Kidney glomerular epithelial cell (primary cell): Measurements from ENCODE around the gene KCNMA1.
A peak's percentile ranks its signal among the peaks of the same experiment; 100 is the strongest.

Source experiments
- DNase-seq: peaks from one replicate; lab custom pipeline; 2025; lab: John Stamatoyannopoulos, UW

KCNMA1 gene

DNA sequence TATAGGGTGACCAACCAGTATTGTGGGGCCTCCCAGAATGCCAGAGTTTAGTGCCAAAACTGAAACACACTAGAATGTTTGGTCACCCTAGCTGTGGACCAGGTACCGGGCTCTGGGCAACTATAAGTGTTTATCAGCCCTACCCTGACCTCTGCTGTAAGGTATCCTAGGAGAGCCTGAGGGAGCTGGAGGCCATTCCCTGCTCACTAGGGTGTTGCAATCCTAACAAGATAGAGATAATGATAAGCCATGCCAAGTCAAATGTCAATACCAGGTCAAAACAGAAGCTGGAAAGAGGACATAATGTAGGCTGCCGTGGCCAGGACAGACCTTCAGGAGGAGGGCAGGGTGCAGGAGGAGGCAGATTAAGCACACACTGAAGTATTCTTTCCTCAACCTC is 151.8 kb downstream of the KCNMA1 start:
- no peak for DNase-seq

DNA sequence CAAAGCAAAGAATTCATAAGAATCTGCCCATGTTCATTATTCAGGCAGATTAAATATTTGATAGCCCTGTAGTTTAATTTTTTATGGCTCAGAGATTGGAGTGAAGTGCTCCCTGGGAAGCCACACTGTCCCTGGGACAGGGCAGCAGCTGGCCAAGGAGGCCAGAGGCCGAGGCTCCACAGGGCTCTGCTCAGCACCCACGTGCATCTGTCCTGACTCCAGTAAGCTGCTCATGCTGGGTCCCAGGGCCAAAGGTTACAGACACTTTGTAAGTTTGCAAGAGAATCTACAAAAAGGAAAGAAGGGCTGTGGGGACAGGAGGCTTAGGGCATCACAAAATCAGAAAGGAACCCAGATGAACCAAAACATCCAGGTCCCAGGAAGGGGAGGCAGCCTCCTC is 155.5 kb downstream of the KCNMA1 start:
- DNase-seq = no peak

DNA sequence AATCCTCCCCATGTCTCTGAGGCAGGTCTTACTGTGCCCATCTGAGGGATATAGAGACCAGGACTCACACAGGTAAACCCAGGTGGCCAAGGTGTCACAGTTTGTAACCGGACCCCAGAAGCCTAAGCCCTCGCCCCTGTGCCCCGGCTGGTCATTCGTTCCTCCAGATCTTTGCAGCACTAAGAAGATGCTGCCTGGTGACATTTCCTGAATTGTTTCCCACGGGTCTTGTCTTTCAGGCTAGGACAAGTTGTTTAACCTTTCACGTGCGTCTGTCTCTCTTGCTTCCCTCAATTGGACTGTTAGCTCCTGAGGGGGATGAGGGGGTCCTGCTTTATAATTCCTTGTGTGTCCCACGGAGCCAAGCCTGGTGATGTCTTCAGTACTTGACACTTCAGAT is 158.0 kb downstream of the KCNMA1 start:
- DNase-seq = no peak

DNA sequence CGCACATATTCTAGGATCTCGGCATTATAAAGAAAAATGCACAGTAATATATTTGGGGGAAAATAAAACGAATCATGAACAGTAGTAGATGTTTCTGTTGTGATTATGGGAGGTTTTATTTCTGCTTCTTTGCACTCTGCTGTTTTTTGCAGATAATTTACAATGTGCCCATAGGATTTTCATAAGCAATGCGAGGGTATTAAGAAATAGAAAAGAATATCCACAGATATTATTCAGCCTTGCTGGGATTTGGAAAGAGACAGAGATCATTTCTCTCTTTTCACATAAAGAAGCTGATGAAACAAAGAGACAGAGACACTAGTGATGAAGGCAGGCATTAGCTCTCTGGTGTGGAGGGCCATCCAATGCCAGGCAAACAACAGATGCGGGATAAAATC is 158.6 kb downstream of the KCNMA1 start:
- no peak for DNase-seq

DNA sequence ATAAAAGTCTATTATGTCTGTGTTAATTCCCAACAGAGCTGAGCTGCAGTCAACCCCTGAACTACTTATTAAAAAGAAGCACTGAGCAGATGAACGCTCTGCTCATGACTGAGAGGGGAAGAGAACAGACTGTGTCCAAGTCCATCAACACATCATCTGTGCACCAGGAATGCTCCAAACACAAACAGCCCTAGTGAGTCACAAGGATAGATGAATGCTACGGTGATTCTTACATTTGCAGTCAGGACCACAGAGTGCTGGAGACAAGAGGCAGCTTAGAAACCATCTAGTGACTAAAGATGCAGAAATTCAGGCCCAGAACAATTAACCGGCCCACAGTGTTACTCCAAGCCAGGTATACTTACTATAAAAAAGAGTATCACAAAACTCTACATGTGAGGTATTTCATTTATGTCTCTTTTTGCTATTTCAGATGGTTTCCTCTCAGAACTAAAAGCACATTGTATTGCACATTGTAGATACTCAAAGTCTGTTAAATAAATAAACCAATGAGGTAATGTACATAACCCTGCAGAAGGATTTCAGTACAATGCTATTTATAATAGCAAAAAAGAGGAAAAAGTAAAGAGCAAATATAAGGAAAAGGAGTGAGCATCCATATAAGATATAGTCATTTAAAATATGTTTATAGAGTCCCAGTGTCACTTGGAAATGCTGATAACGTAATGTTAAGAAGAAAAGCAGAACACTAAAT is 159.2 kb downstream of the KCNMA1 start:
- peak; percentile 93 for DNase-seq

DNA sequence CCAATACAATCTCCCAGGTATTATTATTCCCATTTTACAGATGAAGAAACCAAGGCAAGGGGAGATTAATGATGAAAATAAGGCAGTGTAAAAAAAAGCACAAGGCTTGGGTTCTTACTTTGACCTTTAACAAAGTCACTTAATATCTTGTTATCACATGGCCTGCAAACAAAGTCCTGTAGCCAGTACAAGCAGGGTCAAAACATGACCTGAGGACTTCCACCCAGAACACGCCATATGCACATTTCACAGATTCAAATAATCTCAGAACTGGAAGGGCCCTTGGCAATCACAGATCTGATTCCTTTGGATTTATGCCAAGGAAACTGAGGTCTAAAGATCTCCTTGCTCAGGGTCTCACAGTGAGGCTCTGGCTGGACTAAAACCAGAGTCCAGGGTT is 162.1 kb downstream of the KCNMA1 start:
- no peak for DNase-seq

DNA sequence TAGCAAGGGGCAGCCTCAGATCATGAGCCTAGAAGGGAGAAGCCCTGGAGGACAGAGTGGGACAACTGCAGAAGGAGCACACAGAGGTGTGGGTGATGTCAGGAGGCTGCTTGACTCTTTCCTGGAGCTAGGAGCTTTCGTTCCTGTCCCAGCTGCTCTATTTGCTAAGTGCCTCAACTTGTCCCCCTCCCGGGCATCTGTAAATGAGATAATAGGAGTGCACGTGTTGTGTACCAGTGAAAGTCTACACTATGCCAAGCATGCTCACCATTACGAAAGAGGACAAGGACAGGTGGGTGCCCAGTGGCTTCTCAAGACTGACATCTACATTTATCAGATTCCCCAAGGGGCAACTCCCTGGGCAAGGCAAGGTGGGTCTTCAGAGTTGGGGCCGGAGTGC is 162.7 kb downstream of the KCNMA1 start:
- no peak for DNase-seq

DNA sequence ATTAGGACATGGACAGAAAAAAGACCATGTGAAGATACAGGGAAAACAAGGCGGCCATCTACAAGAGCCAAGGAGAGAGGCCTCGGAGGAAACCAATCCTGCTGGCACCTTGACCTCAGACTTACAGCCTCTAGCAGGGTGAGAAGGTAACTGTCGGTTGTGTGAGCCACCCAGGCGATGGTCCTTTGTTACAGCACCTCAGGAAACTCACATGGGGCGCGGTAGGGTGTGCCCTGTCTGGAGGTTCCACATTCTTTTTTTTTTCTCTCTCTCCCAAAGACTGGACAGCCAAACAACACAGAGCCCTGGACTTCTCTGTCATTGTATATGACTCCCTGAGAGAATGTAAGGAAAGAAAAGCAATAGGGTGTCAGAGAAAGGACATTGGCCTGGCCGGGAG is 163.2 kb downstream of the KCNMA1 start:
- DNase-seq = no peak

DNA sequence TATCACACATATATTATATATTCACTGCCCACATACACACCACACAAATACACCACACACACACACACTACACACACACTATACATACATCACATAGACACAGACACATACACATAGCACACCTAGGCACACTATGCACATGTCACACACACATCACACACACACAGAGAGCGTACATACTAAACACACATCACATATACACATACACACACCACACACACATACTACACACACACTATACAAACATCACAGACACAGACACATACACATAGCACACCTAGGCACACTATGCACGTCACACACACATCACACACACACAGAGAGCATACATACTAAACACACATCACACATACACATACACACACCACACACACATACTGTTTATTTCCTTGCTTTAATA is 165.5 kb downstream of the KCNMA1 start:
- DNase-seq = no peak

DNA sequence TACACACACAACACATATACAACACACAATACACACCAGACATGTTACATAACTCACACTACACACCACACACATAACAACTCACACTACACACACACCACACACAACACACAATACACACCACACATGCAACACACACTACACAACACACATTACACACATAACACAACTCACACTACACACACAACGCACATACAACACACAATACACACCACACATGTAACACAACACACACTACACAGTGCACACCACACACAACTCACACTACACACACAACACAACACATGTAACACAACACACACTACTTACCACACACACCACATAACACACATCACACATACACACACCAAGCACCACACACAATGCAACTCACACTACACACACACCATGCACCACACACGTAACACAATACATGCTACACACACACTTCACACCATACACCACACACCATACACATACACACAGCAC is 166.5 kb downstream of the KCNMA1 start:
- no peak for DNase-seq

DNA sequence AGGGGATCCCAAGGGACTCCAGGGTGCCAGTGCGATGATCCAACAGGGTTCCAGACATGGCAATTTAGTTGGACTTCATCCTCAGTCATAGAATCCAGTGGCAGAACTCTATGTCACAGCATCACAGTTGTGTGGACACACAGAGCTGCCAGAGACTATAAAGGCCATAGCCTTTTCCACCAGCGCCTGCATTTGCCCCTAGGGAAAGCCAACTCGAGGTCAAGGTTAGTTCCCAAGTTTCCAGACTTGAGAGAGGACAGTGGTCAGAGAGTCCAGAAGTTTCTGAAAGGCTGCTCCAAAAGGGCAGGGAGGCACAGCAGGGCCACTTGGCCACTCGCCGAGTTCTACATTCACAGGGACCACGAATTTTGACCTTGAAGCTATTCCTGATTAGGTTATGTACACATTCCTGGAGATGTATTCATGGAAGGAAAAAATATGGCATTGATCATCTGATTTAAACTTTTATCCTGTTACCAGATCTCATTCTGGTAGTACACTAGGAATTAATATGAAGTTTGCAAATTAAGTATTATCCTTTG is 170.1 kb downstream of the KCNMA1 start:
- no peak for DNase-seq

DNA sequence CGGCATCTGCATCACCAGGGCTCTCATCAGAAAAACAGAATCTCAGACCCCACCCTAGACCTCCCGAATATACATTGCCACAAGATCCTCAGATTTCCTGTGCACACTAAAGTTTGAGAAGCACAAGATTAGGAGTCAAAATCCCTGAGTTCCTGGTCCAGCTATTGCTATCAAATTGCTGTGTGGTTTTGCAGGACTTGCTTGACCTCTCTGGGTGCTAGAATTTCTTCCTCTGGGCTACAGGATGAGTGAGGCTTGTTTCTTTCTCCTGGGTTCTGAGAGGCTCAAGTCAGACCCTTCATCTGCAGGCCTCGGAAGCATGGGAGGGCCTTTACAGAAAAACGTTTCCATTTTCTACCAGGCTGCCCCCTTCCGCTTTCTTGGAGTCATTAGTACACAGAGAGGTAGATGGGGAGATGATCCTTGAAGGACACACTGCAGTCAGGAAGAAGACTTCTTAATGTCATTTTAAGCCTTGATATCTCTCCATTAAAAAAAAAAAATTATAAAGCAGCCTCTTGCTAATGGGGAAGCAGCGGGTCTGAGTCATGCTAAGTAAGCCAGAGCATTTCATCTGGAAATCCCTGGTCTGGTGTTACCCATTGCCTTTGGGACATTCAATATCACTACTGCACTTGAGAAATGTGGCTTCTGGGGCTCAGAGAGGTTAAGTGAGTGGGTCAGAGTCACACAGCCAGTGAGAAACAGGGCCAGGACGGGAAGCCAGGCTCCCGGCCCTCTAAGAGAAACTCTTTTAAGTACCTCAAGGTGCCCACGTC is 173.5 kb downstream of the KCNMA1 start:
- no peak for DNase-seq

DNA sequence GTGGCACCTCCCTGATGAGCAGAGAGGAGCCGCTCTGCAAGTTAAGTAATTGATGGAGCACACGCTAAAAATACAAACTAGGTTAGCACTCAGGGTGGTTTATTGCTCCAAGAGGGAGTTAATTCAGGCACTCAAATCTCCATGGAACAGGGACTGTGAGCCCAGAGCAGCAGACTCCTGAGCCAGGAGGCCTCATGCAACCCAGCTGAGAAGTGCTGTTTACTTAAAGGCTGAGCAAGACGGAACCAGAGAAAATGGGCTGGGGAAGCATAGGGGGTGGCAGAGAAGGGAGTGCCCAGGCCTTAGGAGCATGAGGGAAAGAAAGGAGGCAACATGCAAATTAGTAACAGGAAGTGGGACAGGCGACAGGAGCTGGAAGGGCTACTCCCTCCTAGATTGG is 174.1 kb downstream of the KCNMA1 start:
- no peak for DNase-seq

DNA sequence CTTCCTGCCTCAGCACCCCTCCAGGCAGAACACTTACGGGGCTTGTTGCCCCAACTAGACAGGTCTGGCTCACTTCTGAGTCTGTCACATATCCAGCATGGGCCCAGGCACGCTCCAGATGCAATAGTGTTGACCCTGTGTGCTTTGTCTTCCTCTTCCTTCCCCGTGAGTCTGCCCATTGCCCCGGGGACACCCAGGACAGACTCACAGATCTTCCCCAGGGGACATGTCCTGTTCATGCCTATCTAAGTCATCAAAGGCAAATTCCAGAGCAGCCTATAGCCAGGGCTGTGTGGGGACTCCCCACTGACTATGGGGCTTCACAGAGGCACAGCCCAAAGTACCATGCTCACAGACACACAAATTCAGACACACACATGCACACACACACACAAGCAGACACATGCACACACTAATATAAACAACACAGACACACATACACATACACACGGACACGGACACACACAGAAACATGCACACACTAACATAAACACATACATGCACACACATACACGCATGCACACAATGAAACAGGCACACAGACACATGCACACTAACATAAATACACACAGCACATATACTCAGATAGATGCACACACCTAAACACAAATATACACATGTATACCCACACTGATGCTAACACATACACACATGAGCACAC is 175.8 kb downstream of the KCNMA1 start:
- no peak for DNase-seq

DNA sequence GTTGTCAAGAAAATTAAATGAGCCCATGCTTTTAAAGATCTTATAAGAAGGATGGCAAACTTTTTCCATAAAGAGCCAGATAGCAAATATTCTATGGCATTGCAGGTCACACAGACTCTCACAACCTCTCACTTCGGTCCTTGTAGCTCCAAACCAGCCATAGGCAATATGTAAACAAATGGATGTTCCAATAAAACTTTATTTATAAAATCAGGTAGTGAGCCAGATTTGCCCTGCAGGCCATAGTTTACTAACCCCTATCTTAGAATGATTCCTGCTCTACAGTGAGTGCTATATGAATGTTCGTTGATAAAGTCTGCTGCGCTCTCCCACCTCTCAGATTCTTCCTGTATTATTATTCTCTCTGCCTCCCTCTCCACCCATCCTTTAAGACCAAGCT is 177.7 kb downstream of the KCNMA1 start:
- no peak for DNase-seq

DNA sequence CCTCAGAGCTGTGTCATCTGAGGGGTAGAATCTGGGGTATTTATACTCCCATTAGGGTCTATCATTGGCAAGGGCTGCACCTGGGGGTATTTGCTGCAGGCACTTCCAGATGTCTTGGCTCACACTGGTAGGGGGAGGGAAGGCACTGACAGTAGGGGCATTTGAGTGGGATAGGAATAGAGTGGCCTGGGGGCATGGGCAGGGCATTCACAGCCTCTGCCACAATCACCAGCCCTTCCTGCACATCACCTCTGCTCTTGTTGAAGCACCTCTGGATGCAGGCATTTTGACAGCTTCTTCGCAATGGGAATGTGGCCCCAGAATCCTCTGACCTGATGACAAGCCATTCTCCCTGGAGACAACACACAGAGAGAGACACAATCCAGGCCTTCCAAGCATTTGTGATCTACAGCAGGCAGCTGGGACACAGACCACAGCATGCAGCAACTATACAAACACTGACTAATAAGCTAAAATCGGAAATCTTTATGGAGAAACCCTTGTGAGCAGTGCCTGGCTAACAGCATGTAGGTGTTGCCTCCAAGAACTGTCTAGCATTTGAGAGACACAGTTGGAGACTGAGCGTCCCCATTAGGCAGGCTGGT is 178.5 kb downstream of the KCNMA1 start:
- DNase-seq = no peak

DNA sequence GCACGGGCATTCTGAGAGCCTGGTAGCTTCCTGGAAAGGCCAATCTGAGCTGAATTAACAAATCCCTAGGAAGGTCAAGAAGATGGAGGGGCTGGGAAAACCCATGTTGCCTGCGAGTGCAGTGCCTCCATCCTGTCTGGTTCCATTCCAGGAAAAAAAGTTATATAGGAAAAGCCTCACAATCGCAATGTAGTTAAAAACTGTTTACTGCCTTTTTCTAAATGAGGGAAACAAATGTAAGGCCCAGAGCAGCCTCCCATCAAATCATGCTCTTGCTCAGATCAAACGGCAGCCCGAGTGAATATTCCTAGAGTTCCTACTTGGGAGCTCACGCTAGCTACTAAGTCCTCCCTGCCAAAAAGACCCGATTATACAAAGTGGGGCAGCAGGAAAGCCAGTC is 179.9 kb downstream of the KCNMA1 start:
- no peak for DNase-seq

DNA sequence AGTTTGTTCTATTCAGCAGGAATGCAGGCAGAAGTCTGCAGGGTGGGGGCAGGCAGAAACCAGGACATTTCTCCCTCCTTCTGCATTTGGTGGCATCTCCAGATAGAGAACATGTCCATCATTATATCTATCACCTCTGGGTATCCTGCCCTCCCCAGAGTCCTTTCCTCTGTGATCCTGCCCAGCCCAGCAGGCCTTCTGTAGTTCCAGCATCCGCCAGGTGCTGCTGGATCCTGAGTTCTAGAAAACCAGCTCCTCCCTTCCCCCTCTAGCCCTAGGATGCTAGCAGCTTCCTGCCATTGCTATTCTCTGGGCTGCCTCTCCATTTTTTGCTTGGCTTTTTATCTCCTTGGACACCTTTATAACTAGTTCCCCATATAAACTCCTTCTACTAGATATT is 180.3 kb downstream of the KCNMA1 start:
- no peak for DNase-seq

DNA sequence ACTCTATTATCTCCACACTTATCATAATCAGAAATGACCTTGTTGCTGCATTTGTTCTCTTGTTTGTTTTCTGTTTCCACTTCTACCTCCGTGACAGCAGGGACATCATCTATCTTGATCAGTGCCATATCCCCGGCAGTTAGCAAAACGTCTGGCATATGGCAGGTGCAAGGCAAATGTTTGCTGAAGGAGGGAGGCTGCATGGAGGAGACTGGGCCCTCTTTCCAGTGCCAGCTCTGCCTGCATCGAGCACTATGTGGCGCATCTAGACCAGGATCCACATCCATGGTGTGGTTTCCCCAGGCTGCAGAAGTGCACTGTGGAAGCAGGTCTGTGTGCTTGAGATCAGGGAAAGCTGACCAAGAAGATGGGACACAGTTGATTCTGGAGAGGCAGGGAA is 181.2 kb downstream of the KCNMA1 start:
- DNase-seq = no peak

DNA sequence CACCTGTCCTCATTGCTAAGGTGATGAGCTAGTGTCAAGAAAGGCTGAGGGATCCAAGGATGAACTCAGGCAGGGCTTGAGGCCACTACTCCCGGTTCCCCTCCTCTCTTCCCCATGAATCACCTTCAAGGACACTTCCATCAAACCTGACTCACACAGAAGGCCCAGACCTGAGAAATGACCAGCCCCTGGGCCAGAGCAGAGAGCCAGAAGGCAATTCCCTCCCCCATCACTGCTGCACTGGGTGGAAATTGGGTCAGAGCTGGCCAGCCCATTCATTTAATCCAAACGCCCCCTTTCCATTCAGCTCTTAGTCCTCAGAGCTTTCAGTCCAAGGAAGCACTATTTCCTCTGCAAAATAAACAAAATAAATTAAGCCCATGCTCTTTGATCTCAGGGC is 182.0 kb downstream of the KCNMA1 start:
- DNase-seq = no peak

DNA sequence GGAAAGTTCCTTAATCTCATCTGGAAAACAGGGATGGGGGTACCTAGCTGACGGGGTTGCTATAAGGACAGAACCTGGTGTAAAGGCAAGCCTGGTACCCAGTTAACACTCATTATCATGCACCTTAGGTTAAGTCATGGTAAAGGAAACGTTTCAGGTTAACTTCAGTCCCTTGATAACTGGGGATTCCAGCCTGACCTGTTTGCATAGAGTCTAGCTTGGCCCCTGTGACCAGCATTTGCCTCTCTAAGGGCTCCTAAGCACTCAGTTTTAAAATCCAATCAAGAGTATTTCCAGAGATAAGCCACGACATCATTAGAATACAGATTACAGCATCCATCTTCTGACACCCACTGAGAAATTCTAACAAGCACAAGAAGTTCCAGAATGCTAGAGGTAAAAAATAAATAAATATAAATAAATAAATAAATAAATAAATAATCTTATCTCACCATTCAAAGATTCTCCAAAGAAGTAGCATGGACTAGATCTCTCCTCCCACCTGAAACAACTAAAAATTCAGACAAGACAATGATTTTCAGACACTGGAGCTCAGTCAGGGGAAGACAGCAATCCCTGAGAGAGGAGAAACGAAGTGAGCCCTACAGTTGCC is 184.6 kb downstream of the KCNMA1 start:
- DNase-seq = no peak

DNA sequence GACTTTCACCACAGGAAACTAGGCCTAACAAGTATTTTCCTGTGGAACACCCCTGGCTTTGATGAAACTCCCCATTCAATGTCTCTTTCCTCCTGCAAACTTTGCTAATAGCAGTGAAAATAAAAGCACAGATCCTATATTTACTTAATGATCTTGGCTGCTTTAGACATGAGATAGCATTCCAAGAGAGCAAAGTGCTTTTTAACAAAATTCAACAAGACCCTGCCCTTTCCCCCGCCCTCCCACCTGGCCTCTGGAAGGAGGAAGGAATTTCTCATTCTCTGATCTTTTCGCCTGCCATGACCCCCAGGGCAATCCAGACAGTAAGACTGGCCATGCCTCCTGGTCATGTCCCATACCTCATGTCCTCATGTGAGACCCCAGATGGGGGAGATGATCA is 185.7 kb downstream of the KCNMA1 start:
- DNase-seq = no peak
